Measurements from ENCODE around the gene ARHGAP33. TPM values are rescaled to one million over a fixed set of nuclear protein-coding genes. Genes with fewer than 3 reads are reported as not detected.
A peak's percentile ranks its signal among the peaks of the same experiment; 100 is the strongest.

The ARHGAP33 gene
- total RNA-seq, 1 experiment from 2014 or later = 39.6 TPM

DNA sequence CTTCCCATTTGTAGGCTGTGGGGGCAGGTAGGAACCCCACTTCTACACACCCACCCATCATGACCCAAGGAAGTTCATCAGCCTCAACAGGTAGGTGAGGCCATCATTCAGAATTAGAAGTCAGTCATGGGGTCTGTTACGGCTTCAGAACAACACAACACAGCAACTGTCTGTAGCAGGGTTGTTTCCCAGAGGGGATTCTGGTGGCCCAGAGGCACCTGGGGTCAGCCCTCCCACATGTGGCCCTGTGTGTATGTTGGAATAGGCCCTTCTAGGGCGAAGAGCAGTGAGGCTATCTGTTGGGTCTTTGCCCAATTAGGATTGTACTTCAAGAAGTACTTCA lies 36.5 kb upstream of the ARHGAP33 start:
- no TSS peak for BruUV-seq (replicated peaks)
- Histone ChIP-seq H3K27me3 (replicated peaks; ENCODE audit: insufficient read depth, low read depth, low read length, poor library complexity) (no peaks in the 10 kb centered on the region), H3K4me3 (ENCODE audit: low read depth, low read length, poor library complexity, severe bottlenecking) (no peak overlapping the region), H3K4me1 (ENCODE audit: insufficient read depth, low read length, poor library complexity, severe bottlenecking) (no peaks in the 10 kb centered on the region), H3K9me3 (ENCODE audit: low read depth, low read length, poor library complexity, severe bottlenecking) (no peaks in the 10 kb centered on the region), H3K27ac (ENCODE audit: low read depth, low read length, poor library complexity, severe bottlenecking) (no peak overlapping the region), H3K36me3 (ENCODE audit: insufficient read depth, low read length, poor library complexity, severe bottlenecking) (peaks cover 37% of the 10 kb centered on the region)
- intact Hi-C loops (cut with micrococcal nuclease; ENCODE audit: unreplicated experiment) = no loop called here
- CTCF ChIA-PET = no interaction called here
- TF ChIP-seq, protein P1, sequence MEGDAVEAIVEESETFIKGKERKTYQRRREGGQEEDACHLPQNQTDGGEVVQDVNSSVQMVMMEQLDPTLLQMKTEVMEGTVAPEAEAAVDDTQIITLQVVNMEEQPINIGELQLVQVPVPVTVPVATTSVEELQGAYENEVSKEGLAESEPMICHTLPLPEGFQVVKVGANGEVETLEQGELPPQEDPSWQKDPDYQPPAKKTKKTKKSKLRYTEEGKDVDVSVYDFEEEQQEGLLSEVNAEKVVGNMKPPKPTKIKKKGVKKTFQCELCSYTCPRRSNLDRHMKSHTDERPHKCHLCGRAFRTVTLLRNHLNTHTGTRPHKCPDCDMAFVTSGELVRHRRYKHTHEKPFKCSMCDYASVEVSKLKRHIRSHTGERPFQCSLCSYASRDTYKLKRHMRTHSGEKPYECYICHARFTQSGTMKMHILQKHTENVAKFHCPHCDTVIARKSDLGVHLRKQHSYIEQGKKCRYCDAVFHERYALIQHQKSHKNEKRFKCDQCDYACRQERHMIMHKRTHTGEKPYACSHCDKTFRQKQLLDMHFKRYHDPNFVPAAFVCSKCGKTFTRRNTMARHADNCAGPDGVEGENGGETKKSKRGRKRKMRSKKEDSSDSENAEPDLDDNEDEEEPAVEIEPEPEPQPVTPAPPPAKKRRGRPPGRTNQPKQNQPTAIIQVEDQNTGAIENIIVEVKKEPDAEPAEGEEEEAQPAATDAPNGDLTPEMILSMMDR (conservative IDR thresholded peaks at IDR 0.05; ENCODE audit: low read depth, low read length) = no peak
- TF ChIP-seq EZH2 (IDR thresholded peaks at IDR 0.05; ENCODE audit: borderline replicate concordance, low read depth, low read length, poor library complexity, severe bottlenecking) = no peak
- POLR2A ChIA-PET (ENCODE audit: low non-redundant PET) = no interaction called here
- no peak for DNase-seq (ENCODE audit: low spot score)

DNA sequence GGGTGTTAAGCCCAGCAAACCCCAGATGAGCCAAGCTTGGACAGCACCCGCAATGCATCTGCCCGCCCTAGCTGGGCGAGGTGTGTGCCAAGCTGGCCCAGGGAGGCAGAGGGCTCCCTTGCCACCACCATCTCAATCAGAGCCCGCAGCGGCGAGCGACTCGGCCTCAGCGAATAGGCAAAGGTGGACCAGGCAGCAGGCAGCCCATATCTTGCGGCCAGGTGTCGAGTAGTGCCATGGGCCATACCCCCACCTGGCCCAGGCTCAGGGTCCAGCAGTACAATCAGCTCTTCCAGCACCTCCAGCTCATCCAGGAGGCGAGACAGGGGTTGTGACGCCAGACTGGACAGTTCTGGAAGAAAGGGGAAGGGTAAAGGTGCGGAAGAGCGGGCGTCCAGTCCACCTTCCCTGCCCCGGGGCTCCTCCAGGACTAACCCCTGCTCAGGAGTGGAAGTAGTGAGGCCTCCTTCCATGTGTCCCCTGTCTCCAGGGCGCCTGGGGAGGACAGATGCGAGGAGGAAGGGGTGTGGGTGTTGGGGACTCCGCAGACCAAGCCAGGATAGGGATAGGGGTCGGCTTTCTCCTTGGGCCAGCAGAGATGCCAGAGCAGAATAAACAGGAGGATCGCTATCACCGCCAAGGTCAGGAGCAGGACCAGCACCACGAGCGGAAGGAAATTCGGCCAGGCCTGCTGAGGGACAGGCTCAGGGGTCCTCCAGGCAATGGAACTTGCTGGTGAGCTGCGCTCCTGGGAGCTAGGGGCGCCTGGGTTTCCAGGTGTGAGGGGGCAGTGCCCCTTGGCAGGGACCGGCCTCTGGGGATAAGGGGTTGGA lies 35.9 kb upstream of the ARHGAP33 start:
- Histone ChIP-seq H3K27me3 (replicated peaks; ENCODE audit: insufficient read depth, low read depth, low read length, poor library complexity) (no peaks in the 10 kb centered on the region), H3K36me3 (ENCODE audit: insufficient read depth, low read length, poor library complexity, severe bottlenecking) (peaks cover 31% of the 10 kb centered on the region), H3K27ac (ENCODE audit: low read depth, low read length, poor library complexity, severe bottlenecking) (peak overlapping the region; percentile 75), H3K9me3 (ENCODE audit: low read depth, low read length, poor library complexity, severe bottlenecking) (no peaks in the 10 kb centered on the region), H3K4me1 (ENCODE audit: insufficient read depth, low read length, poor library complexity, severe bottlenecking) (peaks cover 2% of the 10 kb centered on the region), H3K4me3 (ENCODE audit: low read depth, low read length, poor library complexity, severe bottlenecking) (peak overlapping the region; percentile 65)
- intact Hi-C loops (cut with micrococcal nuclease; ENCODE audit: unreplicated experiment) = loop anchor here (10.0 kb wide), 1 partner anchor 195 kb away; the partner anchor contains the start of gene LRFN3
- ChIA-PET POLR2A (ENCODE audit: low non-redundant PET) (no interaction called here), CTCF (interaction anchor here (1.2 kb wide), 1 partner anchor 44 kb away, joined by 14 read pairs; no protein-coding TSS in a partner anchor)
- no peak for TF ChIP-seq EZH2 (IDR thresholded peaks at IDR 0.05; ENCODE audit: borderline replicate concordance, low read depth, low read length, poor library complexity, severe bottlenecking)
- TF ChIP-seq, protein P1 (conservative IDR thresholded peaks at IDR 0.05; ENCODE audit: low read depth, low read length) = no peak
- BruUV-seq (replicated peaks) = no TSS peak
- no peak for DNase-seq (ENCODE audit: low spot score)

DNA sequence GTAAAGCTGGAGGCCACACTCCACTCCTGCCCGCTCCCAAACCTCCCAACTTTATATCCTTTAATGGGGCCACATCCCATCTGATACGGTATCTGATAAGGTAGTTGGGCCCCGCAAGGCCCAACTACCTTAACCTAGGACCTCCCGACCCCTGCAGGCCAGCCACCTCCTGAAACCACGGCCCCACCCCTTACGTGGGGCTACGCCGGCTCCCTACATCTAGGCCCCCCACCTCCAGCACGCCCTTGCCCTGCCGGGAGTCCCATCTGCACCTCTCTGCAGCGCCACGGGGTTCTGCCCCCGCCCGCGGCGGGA lies 35.3 kb upstream of the ARHGAP33 start:
- CTCF ChIA-PET = interaction anchor here (1.2 kb wide), 1 partner anchor 45 kb away, joined by 14 read pairs; no protein-coding TSS in a partner anchor
- peak overlapping the region; percentile 75 for H3K27ac ChIP-seq (ENCODE audit: low read depth, low read length, poor library complexity, severe bottlenecking)
- intact Hi-C loops (cut with micrococcal nuclease; ENCODE audit: unreplicated experiment) = loop anchor here (10.0 kb wide), 1 partner anchor 195 kb away; the partner anchor contains the start of gene LRFN3

More for the DNA sequence above, 35.3 kb upstream of the ARHGAP33 start:
- DNase-seq (ENCODE audit: low spot score) = no peak
- TF ChIP-seq, protein P1 (conservative IDR thresholded peaks at IDR 0.05; ENCODE audit: low read depth, low read length) = no peak
- no peak for TF ChIP-seq EZH2 (IDR thresholded peaks at IDR 0.05; ENCODE audit: borderline replicate concordance, low read depth, low read length, poor library complexity, severe bottlenecking)
- POLR2A ChIA-PET (ENCODE audit: low non-redundant PET) = no interaction called here
- Histone ChIP-seq H3K27me3 (replicated peaks; ENCODE audit: insufficient read depth, low read depth, low read length, poor library complexity) (no peaks in the 10 kb centered on the region), H3K4me1 (ENCODE audit: insufficient read depth, low read length, poor library complexity, severe bottlenecking) (peaks cover 3% of the 10 kb centered on the region), H3K9me3 (ENCODE audit: low read depth, low read length, poor library complexity, severe bottlenecking) (no peaks in the 10 kb centered on the region), H3K4me3 (ENCODE audit: low read depth, low read length, poor library complexity, severe bottlenecking) (peak overlapping the region; percentile 65), H3K36me3 (ENCODE audit: insufficient read depth, low read length, poor library complexity, severe bottlenecking) (peaks cover 26% of the 10 kb centered on the region)
- BruUV-seq (replicated peaks) = no TSS peak

All from A673 (cell line).